ENCODE results near the gene KRTAP5-1. TPM values are rescaled to one million over a fixed set of nuclear protein-coding genes. Genes with fewer than 3 reads are reported as not detected.

Gene KRTAP5-1
- total RNA-seq, 2 donors from 2014 or later = not detected

DNA sequence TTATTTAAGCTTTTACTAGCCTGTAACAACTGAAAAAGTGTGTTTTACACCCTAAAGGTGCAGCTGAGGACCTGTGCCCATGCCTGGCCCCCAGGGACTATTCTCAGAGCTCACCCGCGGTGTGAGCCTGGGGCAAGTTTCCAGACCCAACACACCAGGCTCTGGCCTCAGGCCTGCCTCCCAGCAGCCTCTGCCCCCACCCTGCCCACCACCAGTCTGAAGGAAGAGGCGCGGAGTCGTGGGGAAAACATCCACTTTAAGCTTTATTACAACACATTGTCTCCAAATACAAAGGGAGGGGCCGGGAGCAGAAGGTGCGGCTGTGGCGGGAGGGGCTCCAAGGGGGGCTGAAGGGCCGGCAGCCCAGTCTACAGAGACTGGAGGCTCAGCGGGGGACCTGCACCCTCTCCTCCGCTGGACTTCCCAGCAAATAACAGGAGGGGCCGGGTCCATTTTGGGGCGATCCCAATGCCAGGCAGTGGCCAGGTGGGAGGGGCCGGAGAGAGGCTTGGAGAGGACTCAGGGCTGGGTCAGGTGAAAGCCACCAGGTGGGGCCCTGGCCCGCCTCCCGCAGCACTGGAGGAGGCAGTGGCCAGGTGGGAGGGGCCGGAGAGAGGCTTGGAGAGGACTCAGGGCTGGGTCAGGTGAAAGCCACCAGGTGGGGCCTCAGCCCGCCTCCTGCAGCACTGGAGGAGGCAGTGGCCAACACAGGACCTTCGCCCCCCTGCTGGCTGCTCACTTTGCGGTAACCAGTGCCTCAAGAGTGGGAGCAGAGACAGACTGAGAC is 31.1 kb downstream of the KRTAP5-1 start:
- Histone ChIP-seq H3K27ac (ENCODE audit: low read depth, low read length) (no peak overlapping the region), H3K4me1 (ENCODE audit: control insufficient read depth, insufficient read depth, low read length) (no peaks in the 10 kb centered on the region), H3K27me3 (ENCODE audit: control insufficient read depth, insufficient read depth, low read length, poor library complexity, severe bottlenecking) (peaks cover 28% of the 10 kb centered on the region), H3K9me3 (ENCODE audit: control insufficient read depth, low read length) (no peaks in the 10 kb centered on the region), H3K9ac (ENCODE audit: extremely low read depth, low read length, poor library complexity, severe bottlenecking) (no peak overlapping the region), H3K4me3 (ENCODE audit: low read length) (no peak overlapping the region), H3K36me3 (ENCODE audit: control insufficient read depth, insufficient read depth, low read length) (no peaks in the 10 kb centered on the region)
- peaks cover 5% of the 10 kb centered on the region for H3K36me3 Mint-ChIP-seq (ENCODE audit: low read depth)
- 40 to 65% methylated on average over 4 to 20 of the region's 20 CpGs for WGBS, 2 experiments (ENCODE audit: insufficient coverage in 1 of 2, insufficient read length in 1 of 2)
- no peak overlapping the region for H3K4me3 Mint-ChIP-seq
- no peak overlapping the region for H3K27ac Mint-ChIP-seq
- H3K27me3 Mint-ChIP-seq (ENCODE audit: insufficient read depth) = peaks cover 37% of the 10 kb centered on the region
- no peaks in the 10 kb centered on the region for H3K9me3 Mint-ChIP-seq
- peaks cover 3% of the 10 kb centered on the region for H3K4me1 Mint-ChIP-seq
- DNase-seq = peak; percentile 91
- TF ChIP-seq, protein P1, sequence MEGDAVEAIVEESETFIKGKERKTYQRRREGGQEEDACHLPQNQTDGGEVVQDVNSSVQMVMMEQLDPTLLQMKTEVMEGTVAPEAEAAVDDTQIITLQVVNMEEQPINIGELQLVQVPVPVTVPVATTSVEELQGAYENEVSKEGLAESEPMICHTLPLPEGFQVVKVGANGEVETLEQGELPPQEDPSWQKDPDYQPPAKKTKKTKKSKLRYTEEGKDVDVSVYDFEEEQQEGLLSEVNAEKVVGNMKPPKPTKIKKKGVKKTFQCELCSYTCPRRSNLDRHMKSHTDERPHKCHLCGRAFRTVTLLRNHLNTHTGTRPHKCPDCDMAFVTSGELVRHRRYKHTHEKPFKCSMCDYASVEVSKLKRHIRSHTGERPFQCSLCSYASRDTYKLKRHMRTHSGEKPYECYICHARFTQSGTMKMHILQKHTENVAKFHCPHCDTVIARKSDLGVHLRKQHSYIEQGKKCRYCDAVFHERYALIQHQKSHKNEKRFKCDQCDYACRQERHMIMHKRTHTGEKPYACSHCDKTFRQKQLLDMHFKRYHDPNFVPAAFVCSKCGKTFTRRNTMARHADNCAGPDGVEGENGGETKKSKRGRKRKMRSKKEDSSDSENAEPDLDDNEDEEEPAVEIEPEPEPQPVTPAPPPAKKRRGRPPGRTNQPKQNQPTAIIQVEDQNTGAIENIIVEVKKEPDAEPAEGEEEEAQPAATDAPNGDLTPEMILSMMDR (conservative IDR thresholded peaks at IDR 0.05) = peak; percentile 62

DNA sequence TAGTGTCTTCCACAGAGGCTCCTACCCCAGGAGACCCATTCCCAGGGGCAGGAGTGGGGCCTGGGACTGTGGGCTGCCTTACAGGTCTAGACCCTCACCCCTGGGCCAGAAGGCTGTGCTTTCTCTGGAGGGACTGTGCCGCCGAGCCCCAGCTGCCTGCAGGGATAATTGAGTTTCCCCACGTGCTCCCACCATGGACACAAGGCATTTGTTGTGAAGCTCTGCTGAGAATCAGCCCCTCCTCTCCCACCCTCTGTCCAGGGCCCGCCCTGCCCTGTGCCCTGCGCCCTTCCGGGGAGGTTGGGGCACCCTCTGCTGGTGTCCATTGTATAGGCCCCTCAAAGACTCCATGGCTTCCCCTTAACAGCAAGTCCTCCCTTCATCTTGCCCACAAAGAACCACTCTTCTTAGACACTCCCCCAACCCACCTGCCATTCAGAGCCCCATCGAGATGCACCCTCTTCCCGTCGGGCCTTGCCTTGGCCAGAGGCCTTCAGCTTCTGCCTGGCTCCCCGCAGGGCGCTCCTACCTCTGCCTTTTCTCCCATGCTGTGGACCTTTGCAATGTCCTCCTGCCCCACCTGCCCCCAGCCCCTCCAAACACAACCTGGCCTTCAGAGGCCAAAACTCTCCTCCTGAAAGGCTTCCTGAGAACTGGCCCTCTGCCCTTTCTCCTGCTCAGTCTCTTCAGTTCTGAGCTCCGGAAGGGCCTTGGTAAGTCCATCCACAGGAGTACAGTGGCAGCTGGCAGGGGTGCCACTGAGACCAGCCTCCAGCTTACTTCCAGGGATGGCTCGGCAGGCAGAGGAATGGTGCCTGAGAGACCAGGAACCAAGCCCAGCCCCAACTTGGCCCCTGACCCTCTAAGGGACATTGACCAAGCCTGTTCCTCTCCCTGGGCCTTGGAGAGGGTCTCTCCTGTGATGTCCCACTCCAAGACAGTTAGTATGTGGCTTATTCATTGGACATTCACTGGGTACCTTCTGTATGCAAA is 35.4 kb downstream of the KRTAP5-1 start:
- no peak overlapping the region for H3K4me3 Mint-ChIP-seq
- no peaks in the 10 kb centered on the region for H3K36me3 ChIP-seq (ENCODE audit: control insufficient read depth, insufficient read depth, low read length)

More for the DNA sequence above, 35.4 kb downstream of the KRTAP5-1 start:
- Mint-ChIP-seq H3K4me1 (peaks cover 3% of the 10 kb centered on the region), H3K27ac (no peak overlapping the region), H3K9me3 (no peaks in the 10 kb centered on the region), H3K36me3 (ENCODE audit: low read depth) (no peaks in the 10 kb centered on the region), H3K27me3 (ENCODE audit: insufficient read depth) (peaks cover 65% of the 10 kb centered on the region)
- Histone ChIP-seq H3K9me3 (ENCODE audit: control insufficient read depth, low read length) (no peaks in the 10 kb centered on the region), H3K4me1 (ENCODE audit: control insufficient read depth, insufficient read depth, low read length) (no peaks in the 10 kb centered on the region), H3K9ac (ENCODE audit: extremely low read depth, low read length, poor library complexity, severe bottlenecking) (no peak overlapping the region), H3K27ac (ENCODE audit: low read depth, low read length) (no peak overlapping the region), H3K27me3 (ENCODE audit: control insufficient read depth, insufficient read depth, low read length, poor library complexity, severe bottlenecking) (peaks cover 72% of the 10 kb centered on the region), H3K4me3 (ENCODE audit: low read length) (no peak overlapping the region)
- no peak for DNase-seq
- 84 to 88% methylated on average over 8 to 13 of the region's 13 CpGs for WGBS, 2 experiments (ENCODE audit: insufficient coverage in 1 of 2, insufficient read length in 1 of 2)
- TF ChIP-seq, protein P1 (conservative IDR thresholded peaks at IDR 0.05) = peak; percentile 14

All from endodermal cell (in vitro differentiated cells).